Endothelial cell of umbilical vein (primary cell): ENCODE measurements around the gene AK6. TPM values are rescaled to one million over a fixed set of nuclear protein-coding genes. Genes with fewer than 3 reads are reported as not detected.

ENCODE experiments used
- polyA plus RNA-seq, 4 experiments: library from polyadenylated mRNA; depleted of rRNA in 3 of 4; stranded (reverse) in 3 of 4; unstranded in 1 of 4; fragments of >200 nt; gene quantifications; 2 replicates each; pipeline versions ENCODE4 v1.2.1 to v1.2.3, GENCODE V29; 2011 to 2012; ENCODE audit warnings: missing spikeins in 1 of 4
- total RNA-seq: library from RNA; stranded (reverse); gene quantifications from 2 replicates; pipeline ENCODE4 v1.2.3, GENCODE V29; 2021

Gene AK6
- total and polyA plus RNA-seq, 2 donors (not counting 3 experiments of a cell fraction or from before 2014, with no cell fraction given), result 13.2 to 30.1 TPM

Other genes with a start within 250 kb of the AK6 start
- 187 and 211 TPM in 2 replicates for gene CCNB1, start 202.4 kb downstream of the AK6 start, total RNA-seq
- gene CCNB1, start 202.4 kb downstream of the AK6 start, polyA plus RNA-seq, result 47.3 and 72.2 TPM in 2 replicates
- 16.4 and 17.1 TPM in 2 replicates for gene CENPH, start 179.9 kb downstream of the AK6 start, total RNA-seq
- gene CENPH, start 179.9 kb downstream of the AK6 start, polyA plus RNA-seq, result 5.3 and 6.5 TPM in 2 replicates
- gene CDK7, start 134.6 kb downstream of the AK6 start, total RNA-seq, result 33.4 and 38.1 TPM in 2 replicates
- 19.3 and 24.6 TPM in 2 replicates for gene CDK7, start 134.6 kb downstream of the AK6 start, polyA plus RNA-seq
- gene CCDC125, start 36.7 kb downstream of the AK6 start, total RNA-seq, result 5.3 and 6.2 TPM in 2 replicates
- gene CCDC125, start 36.7 kb downstream of the AK6 start, polyA plus RNA-seq, result 1.1 and 1.5 TPM in 2 replicates
- gene TAF9, start within 50 bp of the AK6 start, total RNA-seq, result 67.6 and 67.8 TPM in 2 replicates
- gene TAF9, start within 50 bp of the AK6 start, polyA plus RNA-seq, result 84.8 and 94.2 TPM in 2 replicates
- gene RAD17, start 298 bp upstream of the AK6 start, total RNA-seq, result 18.4 and 21.9 TPM in 2 replicates
- gene RAD17, start 298 bp upstream of the AK6 start, polyA plus RNA-seq, result 9.5 and 10.1 TPM in 2 replicates
- gene MARVELD2, start 45.6 kb upstream of the AK6 start, total RNA-seq, result 6.7 and 7.1 TPM in 2 replicates
- gene MARVELD2, start 45.6 kb upstream of the AK6 start, polyA plus RNA-seq, result 5.3 and 5.7 TPM in 2 replicates
- 18.2 and 22.3 TPM in 2 replicates for gene OCLN, start 123.3 kb upstream of the AK6 start, total RNA-seq
- gene OCLN, start 123.3 kb upstream of the AK6 start, polyA plus RNA-seq, result 9.6 and 11.2 TPM in 2 replicates
- gene GTF2H2C, start 190.7 kb upstream of the AK6 start, total RNA-seq, result 28.9 and 46.1 TPM in 2 replicates
- gene GTF2H2C, start 190.7 kb upstream of the AK6 start, polyA plus RNA-seq, result 9.9 and 10.2 TPM in 2 replicates